Stimulated activated naive CD8-positive, alpha-beta T cell treated with anti-CD3 and anti-CD28 coated beads, Interleukin-15, Interleukin-2, amounts not matched to agents 100 ng/mL and 50 ng/mL, for 24 hours (primary cell): ENCODE results near the gene DNASE1.
A peak's percentile ranks its signal among the peaks of the same experiment; 100 is the strongest.
"Not testable (repeated sequence)": the region's sequence is repeated elsewhere in the genome, so short reads cannot be mapped to it uniquely, and the experiment has no call there.

Experiments
- H3K27ac Mint-ChIP-seq: one replicate; pipeline ENCODE4 v1.8.0; 2021; ENCODE audit warnings: mild to moderate bottlenecking, mixed read lengths
- H3K27me3 Mint-ChIP-seq: one replicate; pipeline ENCODE4 v1.8.0; 2021; ENCODE audit warnings: mixed read lengths
- H3K36me3 Mint-ChIP-seq: one replicate; pipeline ENCODE4 v1.8.0; 2021; ENCODE audit warnings: low read depth, mixed read lengths
- H3K4me1 Mint-ChIP-seq: one replicate; pipeline ENCODE4 v1.8.0; 2021; ENCODE audit warnings: low read depth, mixed read lengths
- H3K4me3 Mint-ChIP-seq: one replicate; pipeline ENCODE4 v1.8.0; 2021; ENCODE audit warnings: mild to moderate bottlenecking, mixed read lengths
- H3K9me3 Mint-ChIP-seq: one replicate; pipeline ENCODE4 v1.8.0; 2021; ENCODE audit warnings: mixed read lengths

Gene DNASE1

DNA sequence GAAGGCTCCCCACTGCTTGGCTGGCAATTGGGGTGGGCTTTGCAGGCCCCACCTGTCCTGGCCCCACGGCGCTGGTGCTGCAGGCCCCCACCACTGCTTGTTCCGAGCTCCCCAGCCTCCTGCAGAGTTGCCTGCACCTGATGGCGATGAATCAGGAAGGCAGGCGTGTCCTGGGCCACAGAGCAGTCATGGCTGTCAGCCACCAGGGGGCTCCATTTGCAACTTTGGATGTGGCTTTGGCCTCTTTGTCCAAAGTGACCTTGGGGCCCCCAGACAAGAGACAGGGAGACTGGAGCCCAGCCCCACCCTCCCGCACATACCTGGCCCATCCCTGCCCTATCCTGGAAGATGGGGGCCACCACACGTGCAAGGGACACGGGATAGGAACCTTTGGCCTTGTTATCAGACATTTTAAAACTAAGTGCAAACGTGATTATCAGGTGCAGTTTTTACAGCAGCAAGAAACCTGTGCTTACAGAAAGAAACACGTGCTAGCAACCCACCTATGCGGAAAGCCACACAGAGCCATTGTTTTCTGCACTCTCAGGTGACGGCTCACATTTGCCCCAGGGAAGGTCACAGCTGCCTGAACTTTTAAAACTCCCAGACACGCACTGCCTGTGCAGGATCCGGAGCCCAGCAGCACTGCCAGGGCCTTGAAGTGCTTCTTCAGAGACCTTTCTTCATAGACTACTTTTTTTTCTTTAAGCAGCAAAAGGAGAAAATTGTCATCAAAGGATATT lies at the start of gene DNASE1:
Gene DNASE1 (plus strand): TSS at position 443 of the 743 bp plus-strand sequence. CDS start 683 bp downstream, outside the sequence.
- Mint-ChIP-seq H3K36me3 (peaks cover 56% of the 10 kb centered on the region), H3K9me3 (no peaks in the 10 kb centered on the region), H3K4me3 (no peak within 1 kb of the TSS), H3K27ac (no peak within 1 kb of the TSS), H3K4me1 (peaks cover 16% of the 10 kb centered on the region), H3K27me3 (no peaks in the 10 kb centered on the region)

- Mint-ChIP-seq H3K27ac (no peak overlapping the region), H3K4me1 (peaks cover 16% of the 10 kb centered on the region), H3K9me3 (no peaks in the 10 kb centered on the region), H3K27me3 (no peaks in the 10 kb centered on the region), H3K36me3 (peaks cover 34% of the 10 kb centered on the region), H3K4me3 (no peak overlapping the region)
These were observed 48.0 kb upstream of the DNASE1 start for GRCh38 chr16:3606441-3606840.

DNA sequence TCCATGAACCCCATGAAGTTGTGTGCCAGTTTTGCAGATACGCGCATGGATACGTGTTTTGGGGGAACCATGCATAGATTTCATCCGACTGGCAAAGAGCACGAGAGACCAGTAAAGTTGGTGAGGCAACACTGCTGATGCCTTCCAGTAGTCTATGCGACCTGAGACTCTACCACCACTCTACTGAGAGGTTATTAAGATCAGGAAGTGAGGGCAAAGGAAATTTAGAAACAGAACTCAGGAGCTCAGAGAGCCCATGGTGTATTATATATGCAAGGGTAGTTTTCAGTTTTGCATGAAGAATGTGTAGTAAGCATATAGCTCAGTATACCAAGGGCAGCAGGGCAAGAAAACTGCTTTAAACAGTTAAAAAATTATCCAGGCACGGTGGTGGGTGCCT lies 47.3 kb upstream of the DNASE1 start:
- Mint-ChIP-seq H3K4me1 (peaks cover 23% of the 10 kb centered on the region), H3K9me3 (no peaks in the 10 kb centered on the region), H3K27me3 (no peaks in the 10 kb centered on the region), H3K36me3 (peaks cover 33% of the 10 kb centered on the region), H3K4me3 (no peak overlapping the region), H3K27ac (no peak overlapping the region)

DNA sequence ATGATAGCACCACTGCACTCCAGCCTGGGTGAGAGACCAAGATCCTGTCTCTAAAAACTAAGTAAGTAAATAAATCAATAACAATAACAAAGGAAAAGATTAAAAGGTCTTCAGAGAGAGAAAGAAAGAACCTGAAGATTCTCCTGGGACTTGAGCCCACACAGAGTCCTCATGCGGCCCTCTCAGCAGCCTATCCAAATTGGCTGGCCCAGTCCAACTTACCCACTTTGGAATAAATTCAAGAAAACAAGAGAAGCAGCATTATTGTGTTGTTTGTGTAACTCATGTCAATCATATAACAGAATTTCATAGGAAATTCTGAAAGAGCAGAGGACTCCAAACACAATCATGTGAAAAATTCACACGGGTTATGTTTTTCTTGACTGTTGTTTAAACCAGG lies 46.9 kb upstream of the DNASE1 start:
- Mint-ChIP-seq H3K27me3 (no peaks in the 10 kb centered on the region), H3K9me3 (no peaks in the 10 kb centered on the region), H3K4me1 (peaks cover 25% of the 10 kb centered on the region), H3K36me3 (peaks cover 31% of the 10 kb centered on the region), H3K27ac (no peak overlapping the region), H3K4me3 (no peak overlapping the region)

DNA sequence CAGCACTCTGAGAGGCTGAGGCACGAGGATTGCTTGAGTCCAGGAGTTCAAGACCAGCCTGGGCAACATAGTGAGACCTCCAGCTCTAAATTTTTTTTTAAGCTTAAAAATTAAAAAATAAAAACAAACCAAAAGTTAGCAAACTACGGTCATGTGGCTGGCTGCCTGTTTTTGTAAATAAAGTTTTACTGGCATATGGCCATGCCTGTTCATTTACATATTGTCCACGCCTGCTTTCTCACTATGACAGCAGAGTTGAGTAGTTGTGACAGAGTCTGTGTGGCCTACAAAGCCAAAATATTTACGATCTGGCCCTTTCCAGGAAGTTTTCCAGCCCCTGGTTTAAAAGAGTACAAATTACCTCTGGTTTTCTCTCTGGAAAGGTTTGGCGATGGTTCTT lies 46.4 kb upstream of the DNASE1 start:
- no peak overlapping the region for H3K4me3 Mint-ChIP-seq
- H3K4me1 Mint-ChIP-seq = peaks cover 30% of the 10 kb centered on the region
- H3K27ac Mint-ChIP-seq = no peak overlapping the region
- no peaks in the 10 kb centered on the region for H3K9me3 Mint-ChIP-seq
- H3K36me3 Mint-ChIP-seq = peaks cover 28% of the 10 kb centered on the region
- H3K27me3 Mint-ChIP-seq = no peaks in the 10 kb centered on the region

GRCh38 chr16:3608976-3609375 lies 45.5 kb upstream of the DNASE1 start:
- H3K27ac Mint-ChIP-seq, H3K4me3 Mint-ChIP-seq, H3K9me3 Mint-ChIP-seq, H3K27me3 Mint-ChIP-seq: not testable (repeated sequence)
- H3K36me3 Mint-ChIP-seq = peaks cover 26% of the 10 kb centered on the region
- H3K4me1 Mint-ChIP-seq = peaks cover 36% of the 10 kb centered on the region

DNA sequence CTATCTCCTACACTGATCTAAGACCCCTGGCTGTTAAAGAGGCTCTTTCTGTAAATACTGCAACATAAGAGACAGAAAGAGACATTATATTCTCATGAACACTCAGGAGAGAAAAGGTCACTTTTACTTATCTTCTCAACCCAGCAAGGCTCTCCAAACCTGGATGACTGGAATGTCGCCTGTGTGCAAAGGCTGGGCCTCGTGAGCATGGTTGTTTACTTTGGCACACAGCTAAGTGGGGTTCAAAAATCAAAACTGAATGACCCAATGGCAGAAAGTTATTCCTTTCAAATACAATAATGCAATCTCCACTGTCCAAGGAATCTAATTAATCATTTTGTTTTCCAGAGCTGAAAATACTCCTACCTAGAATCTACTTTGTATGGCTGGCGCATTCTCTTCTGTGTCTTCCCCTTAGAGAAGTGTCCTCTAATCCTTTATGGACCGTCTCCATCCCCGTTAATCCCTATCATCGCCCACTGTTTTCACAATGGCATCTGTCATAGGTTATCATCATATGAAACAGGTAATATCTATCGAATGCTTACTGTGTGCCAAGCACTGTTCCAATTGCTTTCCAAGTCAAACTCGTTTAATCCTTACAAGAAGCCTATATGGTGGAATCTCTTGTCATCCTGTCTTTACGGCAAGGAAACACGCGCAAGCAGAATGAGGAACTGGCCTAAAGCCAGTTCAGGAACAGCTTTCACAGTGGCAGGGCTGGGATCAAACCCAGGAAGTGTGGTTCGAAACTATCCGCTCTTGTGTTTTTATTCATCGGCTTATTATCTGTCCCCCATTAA lies 44.4 kb upstream of the DNASE1 start:
- H3K4me1 Mint-ChIP-seq = peaks cover 45% of the 10 kb centered on the region

DNA sequence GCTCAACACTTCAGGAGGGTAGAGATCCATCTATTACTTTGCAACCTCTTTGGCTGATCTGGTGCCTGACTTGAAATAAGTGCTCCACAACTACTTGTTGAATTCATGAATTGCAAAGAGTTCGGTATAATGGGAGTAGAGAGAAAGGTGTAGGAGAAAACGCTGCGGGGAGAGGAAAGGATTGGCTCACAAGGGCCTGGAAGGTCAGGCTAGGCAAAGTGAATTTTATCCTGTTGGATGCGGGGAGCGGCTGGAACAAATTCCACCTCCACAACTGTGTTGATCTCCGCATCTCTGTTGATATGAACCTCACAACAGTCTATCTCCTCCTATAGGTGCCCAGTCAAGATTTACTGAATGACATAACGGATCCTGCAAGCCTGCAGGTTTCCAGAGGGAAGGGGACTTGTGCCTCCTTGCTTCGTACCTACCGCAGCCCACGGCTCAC lies 43.8 kb upstream of the DNASE1 start:
- H3K27ac Mint-ChIP-seq = peak overlapping the region; percentile 38
- H3K36me3 Mint-ChIP-seq = peaks cover 31% of the 10 kb centered on the region
- no peaks in the 10 kb centered on the region for H3K9me3 Mint-ChIP-seq
- H3K27me3 Mint-ChIP-seq = no peaks in the 10 kb centered on the region
- H3K4me1 Mint-ChIP-seq = peaks cover 50% of the 10 kb centered on the region
- peak overlapping the region; percentile 100 for H3K4me3 Mint-ChIP-seq

More for the DNA sequence above, 44.4 kb upstream of the DNASE1 start:
- Mint-ChIP-seq H3K9me3 (no peaks in the 10 kb centered on the region), H3K27me3 (no peaks in the 10 kb centered on the region), H3K4me3 (peak overlapping the region; percentile 100), H3K27ac (peak overlapping the region; percentile 38), H3K36me3 (peaks cover 27% of the 10 kb centered on the region)

- peak within 1 kb of the TSS; percentile 96 for H3K27ac Mint-ChIP-seq
- H3K4me1 Mint-ChIP-seq = peaks cover 50% of the 10 kb centered on the region
- H3K4me3 Mint-ChIP-seq = peak within 1 kb of the TSS; percentile 100
- H3K9me3 Mint-ChIP-seq = no peaks in the 10 kb centered on the region
- H3K36me3 Mint-ChIP-seq = peaks cover 26% of the 10 kb centered on the region
- H3K27me3 Mint-ChIP-seq = no peaks in the 10 kb centered on the region
These were observed 43.1 kb upstream of the DNASE1 start, which contains the start of gene SLX4 for GRCh38 chr16:3611146-3611975. Gene SLX4 (minus strand): TSS chr16:3611606. CDS start chr16:3608964, 2,642 bp downstream.

DNA sequence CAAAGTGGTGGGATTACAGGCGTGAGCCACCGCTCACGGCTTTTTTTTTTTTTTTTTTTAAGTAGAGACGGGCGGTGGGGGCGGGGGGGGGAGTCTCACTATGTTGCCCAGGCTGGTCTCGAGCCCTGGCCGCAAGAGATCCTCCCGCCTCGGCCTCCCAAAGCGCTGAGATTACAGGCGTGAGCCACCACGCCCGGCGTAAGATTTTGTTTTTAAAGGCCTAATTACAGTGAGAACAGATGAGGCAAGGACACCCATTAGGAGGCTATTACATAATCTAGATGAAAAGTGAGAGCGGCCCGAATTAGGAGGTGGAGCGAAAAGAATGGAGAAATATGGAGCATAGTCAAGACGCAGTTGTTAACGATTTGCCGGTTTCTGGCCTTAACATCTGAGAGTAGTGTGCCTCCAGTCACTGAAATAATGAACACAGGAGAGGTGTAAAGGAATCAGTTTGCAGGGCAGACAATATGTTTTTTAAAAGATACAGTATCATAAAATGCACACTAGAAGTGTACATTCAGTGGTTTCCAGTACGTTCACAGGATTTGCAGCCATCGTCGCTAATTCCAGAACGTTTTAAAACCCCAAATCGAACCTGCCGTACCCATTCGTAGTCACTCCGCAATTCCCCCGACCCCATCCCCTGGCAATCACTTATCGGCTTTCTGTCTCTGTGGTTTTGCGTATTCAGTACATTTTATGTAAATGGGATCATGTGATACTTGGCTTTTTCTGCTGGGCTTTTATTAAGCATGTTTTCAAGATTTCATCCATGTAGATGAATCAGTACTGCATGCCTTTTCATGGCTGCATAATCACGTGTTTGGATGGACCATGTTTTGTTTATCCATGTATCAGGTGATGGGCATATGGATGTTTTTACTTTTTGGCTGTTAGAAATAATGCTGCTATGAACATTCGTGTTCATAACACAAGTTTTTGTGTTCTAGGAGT lies 41.7 kb upstream of the DNASE1 start:
- Mint-ChIP-seq H3K27ac (peak overlapping the region; percentile 77), H3K9me3 (no peaks in the 10 kb centered on the region), H3K4me1 (peaks cover 47% of the 10 kb centered on the region), H3K36me3 (peaks cover 32% of the 10 kb centered on the region), H3K27me3 (no peaks in the 10 kb centered on the region), H3K4me3 (peak overlapping the region; percentile 100)

GRCh38 chr16:3618769-3619141 lies 35.7 kb upstream of the DNASE1 start:
- Mint-ChIP-seq H3K27ac (no peak overlapping the region), H3K36me3 (peaks cover 23% of the 10 kb centered on the region), H3K4me1 (peaks cover 37% of the 10 kb centered on the region), H3K27me3 (no peaks in the 10 kb centered on the region), H3K9me3 (no peaks in the 10 kb centered on the region), H3K4me3 (no peak overlapping the region)

DNA sequence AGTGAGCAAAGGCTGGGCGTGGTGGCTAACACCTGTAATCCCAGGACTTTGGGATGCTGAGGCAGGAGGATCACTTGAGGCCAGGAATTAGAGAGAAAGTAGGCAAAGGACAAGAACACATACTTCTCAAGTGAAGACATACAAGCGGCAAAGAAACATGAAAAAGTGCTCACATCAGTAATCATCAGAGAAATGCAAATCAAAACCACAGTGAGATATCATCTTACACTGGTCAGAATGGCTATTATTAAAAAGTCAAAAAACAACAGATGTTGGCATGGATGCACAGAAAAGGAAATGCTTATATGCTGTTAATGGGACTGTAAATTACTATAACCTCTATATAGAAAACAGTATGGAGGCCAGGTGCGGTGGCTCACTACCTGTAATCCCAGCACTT lies 30.8 kb upstream of the DNASE1 start:
- Mint-ChIP-seq H3K4me1 (peaks cover 40% of the 10 kb centered on the region), H3K27me3 (no peaks in the 10 kb centered on the region), H3K27ac (no peak overlapping the region), H3K4me3 (no peak overlapping the region), H3K36me3 (no peaks in the 10 kb centered on the region), H3K9me3 (no peaks in the 10 kb centered on the region)

DNA sequence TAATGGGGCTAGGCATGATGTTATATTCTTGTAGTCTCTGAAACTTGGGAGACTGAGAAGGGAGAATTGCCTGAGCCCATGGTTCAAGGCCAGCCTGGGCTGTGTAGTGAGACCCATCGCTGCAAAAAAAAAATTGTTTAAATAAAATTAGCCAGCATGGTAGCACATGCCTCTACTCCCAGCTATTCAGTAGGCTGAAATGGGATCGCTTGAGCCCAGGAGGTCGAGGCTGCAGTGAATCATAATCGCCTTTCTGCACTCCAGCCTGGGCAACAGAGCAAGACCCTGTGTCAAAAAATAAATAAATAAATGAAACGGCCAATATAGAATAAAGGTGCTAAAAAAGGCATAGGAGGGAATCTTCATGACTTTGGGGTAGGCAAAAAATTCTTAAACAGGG lies 29.2 kb upstream of the DNASE1 start:
- no peaks in the 10 kb centered on the region for H3K9me3 Mint-ChIP-seq
- no peaks in the 10 kb centered on the region for H3K27me3 Mint-ChIP-seq
- peak overlapping the region; percentile 62 for H3K27ac Mint-ChIP-seq
- H3K4me1 Mint-ChIP-seq = peaks cover 37% of the 10 kb centered on the region
- no peak overlapping the region for H3K4me3 Mint-ChIP-seq
- no peaks in the 10 kb centered on the region for H3K36me3 Mint-ChIP-seq
